ENCODE data around the gene GINS2. TPM values are rescaled to one million over a fixed set of nuclear protein-coding genes. Genes with fewer than 3 reads are reported as not detected.

The GINS2 gene
- polyA plus RNA-seq, 1 experiment, result 5.1 TPM

- TF ChIP-seq CTCF (IDR thresholded peaks at IDR 0.05; ENCODE audit: low read depth, low read length), result no peak
- Histone ChIP-seq H3K9me3 (ENCODE audit: control insufficient read depth, insufficient read depth, low read length) (no peaks in the 10 kb centered on the region), H3K27ac (ENCODE audit: low read depth, low read length) (no peak overlapping the region), H3K27me3 (ENCODE audit: control insufficient read depth, insufficient read depth, low read length) (no peaks in the 10 kb centered on the region), H3K4me3 (ENCODE audit: low read depth, low read length) (no peak overlapping the region)
- ChIA-PET CTCF (interaction anchor here (0.7 to 1.8 kb wide), 5 partner anchors 9 to 287 kb away, joined by 3 to 10 read pairs (median 5); no protein-coding TSS in a partner anchor), POLR2A (no interaction called here)
- DNase-seq (ENCODE audit: low read depth, low spot score), result no peak
Measured at GRCh38 chr16:85719605-85720301, 31.0 kb upstream of the GINS2 start.

- ChIA-PET POLR2A (no interaction called here), CTCF (interaction anchor here (0.6 to 1.8 kb wide), 9 partner anchors 10 to 444 kb away, joined by 3 to 10 read pairs (median 3); no protein-coding TSS in a partner anchor)
- H3K9me3 ChIP-seq (ENCODE audit: control insufficient read depth, insufficient read depth, low read length), result no peaks in the 10 kb centered on the region
- no peak overlapping the region for H3K4me3 ChIP-seq (ENCODE audit: low read depth, low read length)
- no peaks in the 10 kb centered on the region for H3K27me3 ChIP-seq (ENCODE audit: control insufficient read depth, insufficient read depth, low read length)
- DNase-seq (ENCODE audit: low read depth, low spot score), result no peak
- peak; percentile 52 for TF ChIP-seq CTCF (IDR thresholded peaks at IDR 0.05; ENCODE audit: low read depth, low read length)
- H3K27ac ChIP-seq (ENCODE audit: low read depth, low read length), result no peak overlapping the region
Measured at GRCh38 chr16:85718682-85719081, 29.9 kb upstream of the GINS2 start.

DNA sequence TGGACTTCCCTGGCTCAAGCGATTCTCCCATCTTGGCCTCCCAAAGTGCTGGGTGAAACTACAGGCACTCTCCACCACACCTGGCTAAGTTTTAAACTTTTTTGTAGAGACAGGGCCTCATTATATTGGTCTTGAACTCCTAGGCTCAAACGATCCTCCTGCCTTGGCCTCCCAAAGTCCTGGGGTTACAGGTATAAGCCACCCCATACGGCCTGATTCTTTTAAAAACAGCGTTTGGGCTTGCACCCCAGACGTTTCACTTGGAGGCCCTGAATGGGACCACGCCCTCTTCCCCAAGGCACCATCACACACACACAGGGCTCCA, 29.4 kb upstream of the GINS2 start:
- no peak for TF ChIP-seq CTCF (IDR thresholded peaks at IDR 0.05; ENCODE audit: low read depth, low read length)

GRCh38 chr16:85717393-85718152, 28.8 kb upstream of the GINS2 start:
- Histone ChIP-seq H3K27me3 (ENCODE audit: control insufficient read depth, insufficient read depth, low read length) (no peaks in the 10 kb centered on the region), H3K4me3 (ENCODE audit: low read depth, low read length) (no peak overlapping the region), H3K9me3 (ENCODE audit: control insufficient read depth, insufficient read depth, low read length) (peaks cover 2% of the 10 kb centered on the region; the same call in 1 of the 2 replicates), H3K27ac (ENCODE audit: low read depth, low read length) (no peak overlapping the region)
- DNase-seq (ENCODE audit: low read depth, low spot score), result no peak
- TF ChIP-seq CTCF (IDR thresholded peaks at IDR 0.05; ENCODE audit: low read depth, low read length), result peak; percentile 65
- ChIA-PET POLR2A (no interaction called here), CTCF (interaction anchor here (0.6 to 1.8 kb wide), 28 partner anchors 9 to 464 kb away, joined by 3 to 12 read pairs (median 4); partner anchors contain the start of genes C16orf74 and GINS2)

More for the DNA sequence above, 29.4 kb upstream of the GINS2 start:
- CTCF ChIA-PET, result interaction anchor here (0.6 to 1.8 kb wide), 18 partner anchors 10 to 443 kb away, joined by 3 to 9 read pairs (median 4); no protein-coding TSS in a partner anchor
- no peaks in the 10 kb centered on the region for H3K9me3 ChIP-seq (ENCODE audit: control insufficient read depth, insufficient read depth, low read length)
- no peak overlapping the region for H3K4me3 ChIP-seq (ENCODE audit: low read depth, low read length)
- no peak overlapping the region for H3K27ac ChIP-seq (ENCODE audit: low read depth, low read length)
- H3K27me3 ChIP-seq (ENCODE audit: control insufficient read depth, insufficient read depth, low read length), result no peaks in the 10 kb centered on the region
- DNase-seq (ENCODE audit: low read depth, low spot score), result no peak
- POLR2A ChIA-PET, result no interaction called here

DNA sequence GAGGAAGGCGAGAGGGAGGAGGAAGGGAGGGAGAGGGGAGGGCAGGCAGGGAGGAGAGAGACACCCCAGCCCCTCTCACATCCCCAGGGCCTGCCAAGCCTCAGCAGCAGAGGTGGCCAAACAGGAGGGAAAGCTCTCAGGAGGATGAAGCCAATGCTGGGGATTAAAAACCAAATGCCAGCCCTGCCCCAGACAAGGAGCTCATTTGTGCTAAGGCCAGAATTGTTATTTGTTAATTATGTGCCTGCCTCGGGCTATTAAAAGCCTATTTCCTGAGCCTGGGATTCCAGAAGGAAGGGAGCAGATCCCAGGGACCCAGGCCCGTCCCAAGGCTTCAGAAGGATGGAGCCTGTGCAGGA, 27.9 kb upstream of the GINS2 start:
- Histone ChIP-seq H3K27ac (ENCODE audit: low read depth, low read length) (no peak overlapping the region), H3K9me3 (ENCODE audit: control insufficient read depth, insufficient read depth, low read length) (peaks cover 11% of the 10 kb centered on the region), H3K4me3 (ENCODE audit: low read depth, low read length) (no peak overlapping the region), H3K27me3 (ENCODE audit: control insufficient read depth, insufficient read depth, low read length) (no peaks in the 10 kb centered on the region)
- no peak for TF ChIP-seq CTCF (IDR thresholded peaks at IDR 0.05; ENCODE audit: low read depth, low read length)
- ChIA-PET POLR2A (no interaction called here), CTCF (interaction anchor here (0.8 to 1.8 kb wide), 14 partner anchors 8 to 463 kb away, joined by 3 to 9 read pairs (median 5); partner anchors contain the start of gene GINS2)
- no peak for DNase-seq (ENCODE audit: low read depth, low spot score)
